ENCODE measurements around the gene WDR27. TPM values are rescaled to one million over a fixed set of nuclear protein-coding genes. Genes with fewer than 3 reads are reported as not detected.

The WDR27 gene
- total RNA-seq, 1 donor from 2014 or later = 41.5 TPM

- intact Hi-C loops (cut with DNase I) = no loop called here
- Histone ChIP-seq H3K27me3 (no peaks in the 10 kb centered on the region), H3K4me1 (no peaks in the 10 kb centered on the region), H3K9me3 (no peaks in the 10 kb centered on the region), H3K27ac (no peak overlapping the region), H3K36me3 (no peaks in the 10 kb centered on the region), H3K4me3 (no peak overlapping the region)
- TF ChIP-seq POLR2A (IDR thresholded peaks at IDR 0.05) = no peak
- no peak for TF ChIP-seq CTCF (IDR thresholded peaks at IDR 0.05)
- no peak for TF ChIP-seq POLR2AphosphoS5 (IDR thresholded peaks at IDR 0.05; ENCODE audit: insufficient read depth in 1 of 2, low read depth in 1 of 2)
- no peak for DNase-seq (ENCODE audit: extremely low spot score in 2 of 2)
Measured at GRCh38 chr6:169575821-169576220, 126.0 kb downstream of the WDR27 start.

GRCh38 chr6:169575365-169575764 is 126.5 kb downstream of the WDR27 start:
- Histone ChIP-seq H3K4me3 (no peak overlapping the region), H3K36me3 (no peaks in the 10 kb centered on the region), H3K27me3 (no peaks in the 10 kb centered on the region), H3K9me3 (no peaks in the 10 kb centered on the region), H3K4me1 (no peaks in the 10 kb centered on the region), H3K27ac (no peak overlapping the region)
- TF ChIP-seq POLR2A (IDR thresholded peaks at IDR 0.05) (no peak), CTCF (IDR thresholded peaks at IDR 0.05) (no peak), POLR2AphosphoS5 (IDR thresholded peaks at IDR 0.05; ENCODE audit: insufficient read depth in 1 of 2, low read depth in 1 of 2) (no peak)
- intact Hi-C loops (cut with DNase I) = no loop called here
- no peak for DNase-seq (ENCODE audit: extremely low spot score in 2 of 2)

GRCh38 chr6:169574420-169574819 is 127.4 kb downstream of the WDR27 start:
- Histone ChIP-seq H3K36me3 (no peaks in the 10 kb centered on the region), H3K4me1 (no peaks in the 10 kb centered on the region), H3K4me3 (no peak overlapping the region), H3K27ac (no peak overlapping the region), H3K9me3 (no peaks in the 10 kb centered on the region), H3K27me3 (no peaks in the 10 kb centered on the region)
- intact Hi-C loops (cut with DNase I) = no loop called here
- no peak for TF ChIP-seq POLR2A (IDR thresholded peaks at IDR 0.05)
- TF ChIP-seq POLR2AphosphoS5 (IDR thresholded peaks at IDR 0.05; ENCODE audit: insufficient read depth in 1 of 2, low read depth in 1 of 2) = no peak
- no peak for TF ChIP-seq CTCF (IDR thresholded peaks at IDR 0.05)
- no peak for DNase-seq (ENCODE audit: extremely low spot score in 2 of 2)

GRCh38 chr6:169573883-169574282 is 127.9 kb downstream of the WDR27 start:
- TF ChIP-seq CTCF (IDR thresholded peaks at IDR 0.05) = no peak
- no peak for TF ChIP-seq POLR2A (IDR thresholded peaks at IDR 0.05)
- no peak for TF ChIP-seq POLR2AphosphoS5 (IDR thresholded peaks at IDR 0.05; ENCODE audit: insufficient read depth in 1 of 2, low read depth in 1 of 2)
- no peaks in the 10 kb centered on the region for H3K4me1 ChIP-seq
- DNase-seq (ENCODE audit: extremely low spot score in 2 of 2) = no peak
- no peak overlapping the region for H3K27ac ChIP-seq
- intact Hi-C loops (cut with DNase I) = no loop called here
- H3K9me3 ChIP-seq = no peaks in the 10 kb centered on the region
- no peak overlapping the region for H3K4me3 ChIP-seq
- no peaks in the 10 kb centered on the region for H3K36me3 ChIP-seq
- no peaks in the 10 kb centered on the region for H3K27me3 ChIP-seq

GRCh38 chr6:169571123-169571962 is 130.5 kb downstream of the WDR27 start:
- Histone ChIP-seq H3K4me1 (no peaks in the 10 kb centered on the region), H3K4me3 (no peak overlapping the region), H3K9me3 (no peaks in the 10 kb centered on the region), H3K36me3 (no peaks in the 10 kb centered on the region), H3K27ac (no peak overlapping the region), H3K27me3 (no peaks in the 10 kb centered on the region)
- DNase-seq (ENCODE audit: extremely low spot score in 2 of 2) = no peak
- TF ChIP-seq POLR2A (IDR thresholded peaks at IDR 0.05) (no peak), CTCF (IDR thresholded peaks at IDR 0.05) (no peak), POLR2AphosphoS5 (IDR thresholded peaks at IDR 0.05; ENCODE audit: insufficient read depth in 1 of 2, low read depth in 1 of 2) (no peak)
- intact Hi-C loops (cut with DNase I) = no loop called here
